Osteoblast (primary cell): ENCODE measurements around the gene NDUFA3. TPM values are rescaled to one million over a fixed set of nuclear protein-coding genes. Genes with fewer than 3 reads are reported as not detected.
A peak's percentile ranks its signal among the peaks of the same experiment; 100 is the strongest.
"Not testable (repeated sequence)": the region's sequence is repeated elsewhere in the genome, so short reads cannot be mapped to it uniquely, and the experiment has no call there.

Source experiments
- DNase-seq: peaks from one replicate; pipeline ENCODE4 v3.0.0; 2011; ENCODE audit warnings: low spot score, mixed read lengths; ENCODE audit not compliant: insufficient read length; ENCODE audit errors: missing footprints
- H2AFZ ChIP-seq: 2 replicates; pipeline ENCODE4 v1.6.0; 2011; ENCODE audit warnings: mild to moderate bottlenecking, low read length
- H3K27ac ChIP-seq: 2 replicates; pipeline ENCODE4 v1.5.1; 2011; ENCODE audit warnings: mild to moderate bottlenecking, low read depth, low read length, moderate library complexity
- H3K27me3 ChIP-seq: 2 replicates; pipeline ENCODE4 v1.6.0; 2012; ENCODE audit warnings: mild to moderate bottlenecking, control low read depth, inconsistent platforms, low read length, moderate library complexity; ENCODE audit not compliant: insufficient read depth
- H3K36me3 ChIP-seq: 2 replicates; pipeline ENCODE4 v1.5.1; 2011; ENCODE audit warnings: mild to moderate bottlenecking, low read length, control low read depth, moderate library complexity; ENCODE audit not compliant: insufficient read depth
- H3K4me1 ChIP-seq: 2 replicates; pipeline ENCODE4 v1.5.1; 2011; ENCODE audit warnings: mild to moderate bottlenecking, low read length, control low read depth, moderate library complexity; ENCODE audit not compliant: insufficient read depth
- H3K4me2 ChIP-seq: 2 replicates; pipeline ENCODE4 v1.6.0; 2011; ENCODE audit warnings: mild to moderate bottlenecking, low read length; ENCODE audit not compliant: insufficient read depth
- H3K4me3 ChIP-seq: fragments of 200-600 bp; sonication (generic); 3 replicates; pipeline ENCODE4 v1.5.1; 2012; ENCODE audit warnings: mild to moderate bottlenecking, low read length, inconsistent platforms; ENCODE audit not compliant: insufficient read depth
- H3K79me2 ChIP-seq: 2 replicates; pipeline ENCODE4 v1.6.0; 2012; ENCODE audit warnings: mild to moderate bottlenecking, low read length, control low read depth, inconsistent platforms; ENCODE audit not compliant: insufficient read depth
- H3K9me3 ChIP-seq: 2 replicates; pipeline ENCODE4 v1.5.1; 2011; ENCODE audit warnings: low read depth, low read length, control low read depth
- H4K20me1 ChIP-seq: 2 replicates; pipeline ENCODE4 v1.6.0; 2012; ENCODE audit warnings: mild to moderate bottlenecking, low read length, control low read depth; ENCODE audit not compliant: insufficient read depth
- CTCF ChIP-seq: IDR thresholded peaks from 2 replicates; pipeline ENCODE4 v1.5.1; 2011; ENCODE audit warnings: mild to moderate bottlenecking, low read depth, low read length, moderate library complexity; ENCODE audit errors: extremely low read depth
- total RNA-seq: library from RNA; depleted of rRNA; stranded (reverse); fragments of >200 nt; gene quantifications from 2 replicates; pipeline ENCODE4 v1.2.3, GENCODE V29; 2012

Gene NDUFA3
- total RNA-seq, 1 donor = 8.3 TPM

GRCh38 chr19:54096617-54097106 lies 6.0 kb upstream of the NDUFA3 start:
- H3K9me3 ChIP-seq = peaks cover 4% of the 10 kb centered on the region
- H3K27ac ChIP-seq = no peak overlapping the region
- DNase-seq = peak; percentile 89
- H3K79me2 ChIP-seq = no peaks in the 10 kb centered on the region
- peak overlapping the region; percentile 70 for H3K4me3 ChIP-seq
- H3K36me3 ChIP-seq = no peaks in the 10 kb centered on the region
- peak; percentile 35 for TF ChIP-seq CTCF
- H3K4me2 ChIP-seq = peak overlapping the region; percentile 74
- H3K27me3 ChIP-seq = no peaks in the 10 kb centered on the region
- H4K20me1 ChIP-seq = no peaks in the 10 kb centered on the region
- peaks cover 3% of the 10 kb centered on the region for H3K4me1 ChIP-seq
- peak overlapping the region; percentile 93 for H2AFZ ChIP-seq

DNA sequence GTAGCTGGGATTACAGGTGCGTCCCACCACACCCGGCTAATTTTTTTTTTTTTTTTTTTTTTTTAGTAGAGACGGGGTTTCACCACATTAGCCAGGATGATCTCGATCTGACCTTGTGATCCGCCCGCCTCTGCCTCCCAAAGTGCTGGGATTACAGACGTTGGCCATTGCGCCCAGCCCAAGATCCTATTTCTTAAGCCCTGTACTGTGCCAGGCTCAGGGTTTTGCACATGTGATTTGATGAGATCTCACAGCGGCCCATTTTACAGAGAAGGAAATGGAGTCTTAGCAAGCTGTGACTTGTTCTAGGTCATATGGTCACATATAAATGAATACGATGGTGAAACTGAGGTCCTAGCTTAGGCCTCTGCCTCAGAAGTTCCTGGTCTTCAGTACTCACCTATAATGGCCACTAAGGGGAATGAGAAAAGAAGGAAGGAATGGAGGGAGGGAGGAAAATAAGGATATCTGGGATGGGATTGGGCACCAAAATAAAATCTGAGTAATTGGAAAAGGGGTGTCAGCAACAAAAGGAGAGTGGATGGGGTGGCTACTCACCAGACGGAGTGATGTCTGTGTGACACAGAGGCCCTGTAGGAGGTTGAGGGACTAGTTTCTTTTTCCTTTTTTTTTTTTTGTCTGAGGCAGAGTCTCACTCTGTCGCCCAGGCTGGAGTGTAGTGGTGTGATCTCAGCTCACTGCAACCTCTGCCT lies 3.3 kb upstream of the NDUFA3 start:
- Histone ChIP-seq H3K27ac (no peak overlapping the region), H3K4me1 (peaks cover 12% of the 10 kb centered on the region), H3K9me3 (peaks cover under 1% of the 10 kb centered on the region), H4K20me1 (no peaks in the 10 kb centered on the region), H2AFZ (no peak overlapping the region), H3K79me2 (peaks cover 13% of the 10 kb centered on the region), H3K4me3 (no peak overlapping the region), H3K4me2 (no peak overlapping the region), H3K36me3 (no peaks in the 10 kb centered on the region), H3K27me3 (no peaks in the 10 kb centered on the region)
- DNase-seq = no peak
- no peak for TF ChIP-seq CTCF

DNA sequence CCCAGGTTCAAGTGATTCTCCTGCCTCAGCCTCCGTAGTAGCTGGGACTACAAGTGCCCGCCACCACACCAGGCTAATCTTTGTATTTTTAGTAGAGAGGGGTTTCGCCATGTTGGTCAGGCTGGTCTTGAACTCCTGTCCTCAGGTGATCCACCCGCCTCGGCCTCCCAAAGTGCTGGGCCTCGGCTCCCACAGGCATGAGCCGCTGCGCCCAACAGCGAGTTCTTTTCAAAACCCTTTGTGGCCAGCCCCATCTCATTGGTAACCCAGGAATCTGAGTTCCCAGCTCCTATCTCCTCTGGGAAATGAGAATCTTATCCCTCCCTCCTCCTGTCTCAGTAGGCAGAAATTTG lies 2.8 kb upstream of the NDUFA3 start:
- not testable (repeated sequence) for DNase-seq, H3K27me3 ChIP-seq, H3K4me2 ChIP-seq, H3K4me3 ChIP-seq, H3K36me3 ChIP-seq, H4K20me1 ChIP-seq, H3K9me3 ChIP-seq, H3K27ac ChIP-seq
- H2AFZ ChIP-seq = peak overlapping the region; percentile 22
- H3K4me1 ChIP-seq = peaks cover 12% of the 10 kb centered on the region
- peaks cover 18% of the 10 kb centered on the region for H3K79me2 ChIP-seq

DNA sequence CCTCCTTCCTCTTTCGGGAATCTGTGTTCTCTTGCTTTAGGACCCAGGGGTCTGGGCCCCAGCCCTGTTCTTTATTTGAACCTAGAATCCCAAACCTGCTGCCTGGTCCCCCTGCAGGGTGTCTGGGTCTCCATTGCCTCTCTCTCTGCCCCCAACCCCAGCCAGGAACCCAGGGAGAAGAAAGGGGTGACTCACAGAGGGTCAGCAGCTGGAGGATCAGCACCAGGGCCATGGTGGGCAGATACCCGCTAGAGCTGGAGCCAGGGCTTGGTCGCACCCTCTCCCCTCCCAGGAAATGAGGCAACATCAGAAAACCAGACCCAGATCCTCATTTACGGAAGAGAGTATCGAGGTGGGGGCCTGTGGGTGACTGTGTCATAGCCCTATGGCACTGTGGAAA lies 2.1 kb upstream of the NDUFA3 start, which contains the start of gene OSCAR:
TSS of gene OSCAR (minus strand) at position 243 of the 400 bp plus-strand sequence. CDS start at position 232, 11 bp downstream.
- H3K9me3 ChIP-seq = no peaks in the 10 kb centered on the region
- no peaks in the 10 kb centered on the region for H4K20me1 ChIP-seq
- no peaks in the 10 kb centered on the region for H3K27me3 ChIP-seq
- no peak within 1 kb of the TSS for H3K4me2 ChIP-seq
- H3K4me1 ChIP-seq = peaks cover 11% of the 10 kb centered on the region
- H3K27ac ChIP-seq = no peak within 1 kb of the TSS
- peaks cover 3% of the 10 kb centered on the region for H3K36me3 ChIP-seq
- no peak for TF ChIP-seq CTCF
- no peak within 1 kb of the TSS for H3K4me3 ChIP-seq
- peak within 1 kb of the TSS; percentile 22 for H2AFZ ChIP-seq
- DNase-seq = no peak
- H3K79me2 ChIP-seq = peaks cover 22% of the 10 kb centered on the region
